Mammary epithelial cell (primary cell): ENCODE results near the gene CPNE4.

Source experiments
- CTCF ChIP-seq, 2 donors: IDR thresholded peaks in 1 of 2; conservative IDR thresholded peaks in 1 of 2; 2 replicates each; pipeline ENCODE4 v1.5.1; 2011 to 2012; ENCODE audit warnings: inconsistent platforms in 2 of 2, low read length in 2 of 2, mild to moderate bottlenecking in 2 of 2, control low read depth in 1 of 2, low read depth in 1 of 2; ENCODE audit not compliant: insufficient read depth in 1 of 2; ENCODE audit errors: extremely low read depth in 1 of 2
- EZH2 ChIP-seq: IDR thresholded peaks from 2 replicates; pipeline ENCODE4 v1.6.1; 2012; ENCODE audit warnings: low read length, inconsistent platforms, borderline replicate concordance

GRCh38 chr3:131484496-131485111 lies 550.2 kb downstream of the CPNE4 start:
- TF ChIP-seq CTCF (conservative IDR thresholded peaks at IDR 0.05 in 1 of 2, IDR thresholded peaks at IDR 0.05 in 1 of 2; ENCODE audit: extremely low read depth in 1 of 2, insufficient read depth in 1 of 2, low read depth in 1 of 2, low read length in 2 of 2) (no peak), EZH2 (no peak)
